SK-MEL-5 (cell line): Measurements from ENCODE around the gene GPT2. TPM values are rescaled to one million over a fixed set of nuclear protein-coding genes. Genes with fewer than 3 reads are reported as not detected.

Experiments
- DNase-seq: peaks from one replicate; pipeline ENCODE4 v3.0.0-alpha.2; 2016; ENCODE audit warnings: low read depth, low spot score
- in situ Hi-C: cut with HindIII; loops from 2 replicates; pipeline ENCODE4 v1.10.0; 2016; ENCODE audit warnings: low sequenced_read_pairs, high pct_unique_total_duplicates, low pct_unique_long_range_greater_than_20kb
- total RNA-seq: library from RNA; depleted of rRNA; stranded (reverse); fragments of >200 nt; shearing (Covaris generic); gene quantifications from 2 replicates; pipeline ENCODE4 v1.2.3, GENCODE V29; 2014

GPT2 gene
- total RNA-seq, 1 experiment from 2014 or later: 10.1 TPM

DNA sequence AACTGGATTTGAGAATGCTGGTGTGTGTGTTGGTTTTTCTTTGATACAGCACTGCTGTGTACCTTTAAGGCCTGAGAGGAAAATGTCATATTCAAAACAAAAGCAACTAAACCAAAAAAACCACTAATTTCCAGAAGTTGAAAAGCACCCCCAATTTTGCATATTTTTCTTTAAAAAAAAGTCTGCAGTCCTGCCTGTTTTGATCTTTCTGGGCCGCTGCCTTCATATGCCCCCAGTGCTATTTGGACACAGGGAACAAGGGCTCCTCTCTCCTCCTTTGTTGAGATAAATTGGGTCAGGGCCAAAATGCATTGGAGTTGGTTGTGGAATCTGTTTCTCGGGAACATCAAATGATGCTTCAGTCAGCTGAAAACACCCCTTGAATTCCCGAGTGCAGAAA is 26.9 kb downstream of the GPT2 start:
- in situ Hi-C loops: no loop called here

GRCh38 chr16:46911650-46912049 is 27.5 kb downstream of the GPT2 start:
- no peak for DNase-seq
- in situ Hi-C loops: no loop called here

More for the DNA sequence above, 26.9 kb downstream of the GPT2 start:
- DNase-seq: no peak

- in situ Hi-C loops: no loop called here
Measured at GRCh38 chr16:46914556-46915201, 30.5 kb downstream of the GPT2 start.

DNA sequence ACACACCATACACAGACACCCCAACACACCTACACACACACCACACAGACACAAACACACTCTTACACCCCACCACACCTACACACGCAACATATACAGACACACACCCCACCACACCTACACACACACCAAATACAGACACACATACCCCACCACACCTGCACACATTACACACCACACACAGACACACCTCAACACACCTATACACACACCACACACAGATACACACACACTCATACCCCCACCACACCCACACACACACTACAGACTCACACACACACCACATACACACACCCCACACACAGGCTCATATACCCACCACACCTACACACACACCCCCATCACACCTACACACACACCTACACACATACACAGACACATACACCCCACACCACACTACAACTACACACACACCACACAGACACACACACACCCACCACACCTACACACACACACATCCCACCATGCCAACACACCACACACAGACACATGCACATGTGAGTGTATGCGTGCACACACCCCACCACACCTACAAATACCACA is 31.4 kb downstream of the GPT2 start:
- no peak for DNase-seq
- in situ Hi-C loops: no loop called here

More at GRCh38 chr16:46914556-46915201, 30.5 kb downstream of the GPT2 start:
- DNase-seq: no peak

GRCh38 chr16:46916980-46917379 is 32.8 kb downstream of the GPT2 start:
- DNase-seq: peak; percentile 42
- in situ Hi-C loops: no loop called here

DNA sequence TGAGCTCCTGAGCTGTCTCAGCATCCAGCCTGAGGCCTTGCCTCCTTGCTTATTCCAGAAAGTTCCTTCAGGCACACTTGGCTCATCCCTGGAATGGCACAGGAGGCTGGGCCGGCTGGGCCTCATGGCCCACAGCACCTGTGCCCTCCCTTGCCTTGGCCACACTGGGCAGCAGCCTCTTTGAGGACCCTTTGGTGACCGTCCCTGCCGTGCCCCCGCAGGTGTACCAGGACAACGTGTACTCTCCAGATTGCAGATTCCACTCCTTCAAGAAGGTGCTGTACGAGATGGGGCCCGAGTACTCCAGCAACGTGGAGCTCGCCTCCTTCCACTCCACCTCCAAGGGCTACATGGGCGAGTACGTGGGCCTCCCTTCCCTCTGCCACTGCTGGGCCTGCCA is 34.2 kb downstream of the GPT2 start:
- no peak for DNase-seq
- in situ Hi-C loops: no loop called here

DNA sequence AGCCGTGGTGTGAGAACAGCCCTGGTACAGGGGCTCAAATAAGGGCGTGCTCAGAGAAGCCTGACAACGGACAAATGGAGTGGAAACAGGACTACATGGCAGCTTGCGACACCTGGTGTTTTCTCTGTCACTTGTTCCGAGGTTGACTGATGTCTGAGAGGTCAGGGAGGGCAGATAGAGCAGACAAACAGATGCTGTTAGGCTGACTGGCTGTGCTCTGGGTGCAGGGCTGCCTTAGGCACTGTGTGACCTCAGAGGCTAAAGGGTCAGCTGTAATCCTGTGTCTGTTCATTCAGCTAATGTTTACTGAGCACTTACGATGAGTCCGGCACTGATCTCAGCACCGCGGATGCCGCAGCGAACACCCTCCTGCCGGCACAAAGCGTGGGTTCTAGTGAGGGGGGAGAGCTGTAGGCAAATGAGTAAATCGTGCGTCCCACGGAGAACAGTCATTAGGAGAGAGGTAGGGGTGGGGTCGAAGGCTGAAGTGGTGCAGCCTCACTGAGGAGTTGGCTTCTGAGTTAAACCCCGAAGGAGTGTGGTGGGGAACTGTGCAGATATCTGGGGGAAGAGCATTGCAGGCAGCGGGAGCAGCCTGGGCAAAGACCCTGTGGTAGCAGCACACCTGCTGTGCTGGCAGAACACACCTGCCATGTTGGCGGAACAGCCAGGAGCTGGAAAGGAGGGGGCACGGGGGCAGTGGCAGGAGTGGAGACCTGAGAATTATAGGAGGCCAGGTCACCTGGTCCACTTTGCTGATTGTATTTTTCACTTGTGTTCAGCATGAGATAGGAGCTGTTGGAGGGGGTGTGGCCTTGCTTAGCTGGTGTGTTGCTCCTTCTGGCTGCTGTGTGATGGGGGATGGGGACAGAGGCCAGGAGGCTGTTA is 35.0 kb downstream of the GPT2 start:
- in situ Hi-C loops: no loop called here
- DNase-seq: no peak

DNA sequence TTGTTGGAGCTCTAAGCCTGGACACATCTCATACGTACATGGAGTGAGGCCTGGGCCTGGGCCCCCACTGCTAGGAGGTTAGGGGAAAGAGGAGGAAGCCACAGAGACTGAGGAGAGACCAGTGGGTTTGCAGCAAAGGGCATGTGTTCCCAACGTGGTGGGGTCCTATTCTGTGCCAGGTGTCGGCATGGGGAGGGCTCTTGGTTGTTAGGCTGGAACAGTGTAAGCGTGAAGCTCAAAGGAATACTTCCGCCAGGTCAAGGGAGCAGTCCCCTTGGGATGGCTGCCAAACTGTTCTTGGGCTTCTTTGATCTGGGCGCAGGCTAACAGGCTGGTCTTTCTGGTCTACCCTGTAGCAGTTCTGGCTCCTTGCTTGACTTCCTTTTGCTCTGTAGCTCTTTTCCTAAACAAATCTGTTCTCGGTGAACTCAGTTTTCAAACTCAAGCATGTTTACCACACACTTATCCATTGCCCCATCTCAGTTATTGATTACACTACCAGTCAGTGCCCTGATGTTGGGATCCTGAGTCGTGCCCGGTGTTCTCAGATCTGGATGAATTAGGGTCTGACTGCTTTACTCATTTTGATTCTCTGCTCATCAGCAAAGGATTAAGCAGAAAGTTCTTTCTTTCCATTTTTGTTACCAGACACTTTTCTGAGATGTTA is 36.4 kb downstream of the GPT2 start:
- no peak for DNase-seq
- in situ Hi-C loops: no loop called here

- no peak for DNase-seq
- in situ Hi-C loops: no loop called here
Measured at GRCh38 chr16:46922239-46922638, 38.1 kb downstream of the GPT2 start.

DNA sequence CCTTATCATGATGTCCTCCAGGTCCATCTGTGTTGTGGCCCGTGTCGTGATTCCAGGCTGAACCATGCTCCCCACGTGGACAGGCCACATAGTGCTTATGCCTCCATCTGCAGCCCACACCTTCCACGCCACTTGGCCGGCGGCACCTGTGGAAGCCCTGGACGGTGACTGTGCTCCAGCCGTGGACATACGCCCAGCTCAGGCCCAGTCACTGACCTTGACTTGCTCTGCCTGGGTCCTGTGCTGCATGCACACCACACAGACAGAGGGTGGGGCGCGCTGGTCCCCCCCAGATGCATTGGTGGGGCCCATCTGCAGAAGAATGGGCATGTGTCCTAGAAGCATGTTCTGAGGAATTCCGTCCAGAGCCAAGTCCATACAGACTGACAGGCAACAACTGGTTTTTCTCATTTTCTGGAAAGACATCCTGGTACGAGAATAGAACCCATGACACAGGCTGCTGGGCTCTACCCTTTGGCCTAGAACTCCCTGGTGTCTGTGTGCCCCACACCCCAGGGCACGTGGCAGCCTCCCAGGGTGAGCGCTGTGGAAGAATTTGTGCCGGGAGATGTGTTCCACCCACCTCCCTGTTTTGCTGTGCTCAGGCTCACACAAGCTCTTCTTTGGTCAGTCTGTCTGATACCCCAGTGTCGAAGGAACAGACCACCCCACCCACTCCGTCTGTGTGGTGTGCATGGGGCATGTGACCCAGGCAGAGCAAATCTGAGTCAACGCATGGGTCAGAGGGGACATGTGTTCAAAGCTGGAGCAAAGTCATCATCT is 39.5 kb downstream of the GPT2 start:
- DNase-seq: no peak
- in situ Hi-C loops: no loop called here

GRCh38 chr16:46924402-46924801 is 40.2 kb downstream of the GPT2 start:
- DNase-seq: no peak
- in situ Hi-C loops: no loop called here

DNA sequence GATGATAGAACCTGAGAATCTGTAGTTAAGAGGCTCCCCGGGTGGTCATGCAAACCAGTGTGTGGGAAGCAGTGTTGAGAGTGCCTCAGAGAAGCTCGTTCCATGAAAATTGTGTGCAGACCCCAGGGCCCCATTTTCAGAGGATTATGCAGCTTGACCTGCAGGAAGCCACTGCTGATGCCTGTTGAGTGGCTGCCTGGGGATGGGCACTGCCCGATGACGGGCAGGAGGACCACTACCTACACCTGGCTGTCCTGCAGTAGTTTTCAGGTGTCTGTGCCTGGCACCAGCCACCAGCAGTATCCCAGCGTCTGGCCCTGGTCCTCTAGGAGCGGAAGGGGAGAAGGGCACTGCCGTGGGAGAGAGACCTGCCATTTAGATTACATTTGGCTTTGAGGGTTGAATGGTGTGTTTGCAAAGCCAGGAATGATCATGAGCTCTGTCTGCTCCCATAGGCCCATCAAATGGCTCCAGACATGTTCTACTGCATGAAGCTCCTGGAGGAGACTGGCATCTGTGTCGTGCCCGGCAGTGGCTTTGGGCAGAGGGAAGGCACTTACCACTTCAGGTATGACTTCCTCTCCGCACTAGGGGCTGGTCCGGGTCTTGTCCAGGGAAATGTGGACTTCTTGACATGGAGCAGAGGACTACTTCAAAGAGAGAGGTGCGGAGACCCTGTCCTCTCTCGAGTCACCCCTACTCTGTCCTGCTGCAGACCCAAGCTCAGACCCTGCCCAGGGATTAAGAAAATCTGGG is 42.5 kb downstream of the GPT2 start:
- in situ Hi-C loops: no loop called here
- no peak for DNase-seq

- in situ Hi-C loops: no loop called here
- DNase-seq: no peak
Measured at GRCh38 chr16:46927273-46927672, 43.1 kb downstream of the GPT2 start.

DNA sequence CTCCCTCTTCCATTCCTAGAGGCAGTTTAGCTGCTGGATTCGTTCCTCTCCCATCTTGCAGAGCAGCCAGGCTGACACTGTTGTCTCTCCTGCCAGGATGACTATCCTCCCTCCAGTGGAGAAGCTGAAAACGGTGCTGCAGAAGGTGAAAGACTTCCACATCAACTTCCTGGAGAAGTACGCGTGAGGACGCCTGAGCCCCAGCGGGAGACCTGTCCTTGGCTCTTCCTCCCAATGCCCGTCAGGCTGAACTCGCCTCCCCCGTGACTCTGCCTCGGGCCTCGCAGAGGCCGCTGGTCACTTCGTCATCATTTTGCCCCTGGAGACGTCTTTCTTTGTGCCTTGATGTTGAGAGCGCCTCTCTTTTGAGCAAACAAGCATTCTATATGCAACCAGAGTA is 44.6 kb downstream of the GPT2 start:
- DNase-seq: no peak
- in situ Hi-C loops: no loop called here

DNA sequence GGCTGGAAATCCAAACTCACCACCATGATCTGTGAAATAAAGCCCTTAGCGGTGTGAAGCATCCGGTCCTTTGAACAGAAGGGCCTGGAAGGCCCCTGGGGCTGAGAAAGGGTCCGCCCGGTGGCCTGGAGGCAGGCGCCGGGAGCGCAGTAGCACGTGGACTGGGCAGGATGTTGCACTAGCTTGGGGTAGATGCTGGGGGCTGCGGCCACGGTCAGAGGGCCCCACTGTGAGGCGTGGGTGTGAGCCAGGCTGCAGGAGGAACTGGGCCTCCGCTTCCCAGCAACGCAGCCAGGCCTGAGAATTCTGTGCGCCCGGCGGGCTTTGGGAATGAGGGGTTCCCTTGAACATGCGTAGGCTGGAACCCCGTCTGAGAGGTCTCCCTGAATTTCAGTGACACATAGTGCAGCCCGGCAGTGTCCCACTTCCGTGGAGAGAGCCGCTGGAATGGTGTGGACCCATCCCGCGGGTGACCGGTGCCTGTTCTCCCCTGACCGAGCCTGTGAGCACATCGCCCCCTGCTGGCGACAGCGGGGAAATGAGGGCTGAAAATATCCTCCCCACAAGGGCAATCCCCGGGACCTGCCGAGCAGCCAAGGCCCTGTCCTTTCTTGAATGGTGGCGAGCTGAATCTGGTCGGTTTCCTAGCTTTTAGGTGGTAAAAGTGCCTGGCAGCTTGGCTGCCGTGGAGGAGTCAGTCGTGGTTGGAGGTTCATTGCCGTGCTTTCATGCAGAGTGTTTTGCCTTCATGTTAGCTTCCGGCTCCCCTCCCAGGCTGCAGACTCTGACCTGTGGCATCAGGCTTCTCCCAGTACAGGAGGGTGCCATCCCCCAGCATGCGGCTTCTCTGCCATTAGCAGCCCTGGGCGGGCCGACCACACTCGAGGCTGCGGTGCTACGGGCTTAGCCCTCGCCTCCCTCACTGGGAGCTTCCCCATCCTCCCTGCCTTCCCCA is 45.5 kb downstream of the GPT2 start:
- in situ Hi-C loops: no loop called here
- DNase-seq: peak; percentile 56

- in situ Hi-C loops: no loop called here
- no peak for DNase-seq
Measured at GRCh38 chr16:46930861-46931260, 46.7 kb downstream of the GPT2 start.
